ENCODE data around the gene GNGT1.

Gene GNGT1

GRCh38 chr7:93943816-93944540 is 37.6 kb downstream of the GNGT1 start:
- no peak for DNase-seq

- DNase-seq: no peak
Observed at GRCh38 chr7:93944673-93945072, 38.3 kb downstream of the GNGT1 start.

GRCh38 chr7:93945083-93945482 is 38.7 kb downstream of the GNGT1 start:
- DNase-seq: no peak

GRCh38 chr7:93945756-93946535 is 39.6 kb downstream of the GNGT1 start:
- no peak for DNase-seq

GRCh38 chr7:93948106-93948505 is 41.7 kb downstream of the GNGT1 start:
- DNase-seq: no peak

- DNase-seq: no peak
Observed at GRCh38 chr7:93948873-93949272, 42.5 kb downstream of the GNGT1 start.

- no peak for DNase-seq
Observed at GRCh38 chr7:93949423-93949822, 43.1 kb downstream of the GNGT1 start.

- no peak for DNase-seq
Observed at GRCh38 chr7:93955304-93955703, 48.9 kb downstream of the GNGT1 start.

- DNase-seq: no peak
Observed at GRCh38 chr7:93957767-93958166, 51.4 kb downstream of the GNGT1 start.

- no peak for DNase-seq
Observed at GRCh38 chr7:93958216-93958615, 51.8 kb downstream of the GNGT1 start.

- no peak for DNase-seq
Observed at GRCh38 chr7:93958651-93959050, 52.3 kb downstream of the GNGT1 start.
